Body of pancreas (tissue), 4 donors: ENCODE results near the gene GPR108. TPM values are rescaled to one million over a fixed set of nuclear protein-coding genes. Genes with fewer than 3 reads are reported as not detected.

Experiments used
- ATAC-seq: fragments of 150-250 bp; one replicate; pipeline ENCODE4 v1.9.1; 2016
- DNase-seq, 4 donors: peaks; one replicate each; pipeline ENCODE4 v3.0.0-alpha.2; 2019
- H3K27ac ChIP-seq, 4 donors: fragments of 200-600 bp; sonication (generic); 1 replicate in 3 of 4; 2 replicates in 1 of 4; pipeline versions ENCODE4 v1.5.1 to v1.6.1; 2016 to 2019; ENCODE audit warnings: mild to moderate bottlenecking in 1 of 4, mixed read lengths in 1 of 4, moderate library complexity in 1 of 4
- H3K27me3 ChIP-seq, 2 donors: fragments of 200-600 bp; sonication (generic); one replicate each; pipeline ENCODE4 v1.6.0; 2016; ENCODE audit warnings: mild to moderate bottlenecking in 1 of 2
- H3K36me3 ChIP-seq, 2 donors: fragments of 200-600 bp; sonication (generic); replicated peaks in 1 of 2; 2 replicates each; pipeline ENCODE4 v1.5.1; 2016; ENCODE audit warnings: low read depth in 2 of 2; ENCODE audit not compliant: insufficient read depth in 1 of 2
- H3K4me1 ChIP-seq: fragments of 200-600 bp; sonication (generic); one replicate; pipeline ENCODE4 v1.6.0; 2016
- H3K4me3 ChIP-seq, 2 donors: fragments of 200-600 bp; sonication (generic); 1 replicate in 1 of 2; 2 replicates in 1 of 2; pipeline ENCODE4 v1.5.1; 2016 to 2019
- H3K9me3 ChIP-seq, 3 donors: fragments of 200-600 bp; sonication (generic); 1 replicate in 2 of 3; 2 replicates in 1 of 3; pipeline ENCODE4 v1.5.1; 2016
- POLR2A ChIP-seq, 3 donors: fragments of 450-650 bp; IDR thresholded peaks; one replicate each; pipeline ENCODE4 v1.6.1; 2016; ENCODE audit warnings: antibody characterized with exemption in 3 of 3, mild to moderate bottlenecking in 2 of 3
- WGBS, 2 donors: methylation state at CpG; one replicate each; pipeline ENCODE4 v1.1.5; 2017; 5-methylcytosine and 5-hydroxymethylcytosine counted together
- intact Hi-C: fragments of 100-400 bp; cut with DNase I; formaldehyde crosslinking; loops from one replicate; pipeline ENCODE4 v1.15.1; 2023
- total RNA-seq, 2 donors: library from RNA; depleted of rRNA; stranded (reverse); fragments of >200 nt; gene quantifications; one replicate each; pipeline ENCODE4 v1.1.0, GENCODE V29; 2016
- TF ChIP-seq, protein P1 (sequence below), 7 experiments: fragments of 450-650 bp in 4 of 7; fragments of 200-600 bp in 3 of 7; sonication (generic) in 3 of 7; IDR thresholded peaks; one replicate each; pipeline ENCODE4 v1.5.1; 2016 to 2019; ENCODE audit warnings: antibody characterized with exemption in 7 of 7

GPR108 gene
- total RNA-seq, 2 donors from 2014 or later, result 68.2 to 75.8 TPM

DNA sequence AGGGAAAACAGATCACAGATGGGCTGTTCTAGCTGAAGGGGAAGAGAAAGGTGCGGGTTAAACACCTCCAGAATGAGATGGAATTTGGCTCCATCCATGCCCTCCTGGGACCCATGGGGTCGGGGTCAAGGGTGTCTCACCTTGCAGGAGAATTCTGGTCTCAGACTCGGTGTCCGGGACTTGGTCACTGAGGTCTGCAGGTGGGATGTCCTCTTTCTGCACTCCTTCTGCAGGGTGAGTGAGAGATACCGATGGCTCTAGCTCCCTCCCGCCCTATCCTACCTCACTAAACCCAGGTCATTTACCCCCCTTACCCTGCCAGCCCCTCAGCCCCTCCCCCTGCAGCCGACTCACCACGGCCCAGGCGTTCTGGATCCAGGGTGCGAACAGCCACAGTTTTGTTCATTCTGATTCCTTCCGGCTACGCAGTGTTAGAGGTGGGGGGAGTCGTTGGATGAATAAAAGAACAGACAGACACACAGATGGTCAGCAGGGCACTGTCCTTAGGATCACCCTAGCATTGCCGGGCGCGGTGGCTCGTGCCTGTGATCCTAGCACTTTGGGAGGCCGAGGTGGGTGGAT is 41.0 kb downstream of the GPR108 start:
- H3K4me3 ChIP-seq, result no peak overlapping the region
- intact Hi-C loops, result no loop called here
- H3K27me3 ChIP-seq, result no peaks in the 10 kb centered on the region
- 76 to 91% methylated on average over 17 to 18 of the region's 18 CpGs for WGBS, 2 donors
- ATAC-seq (no peak), DNase-seq (no peak)
- H3K27ac ChIP-seq, result no peak overlapping the region
- TF ChIP-seq, protein P1, sequence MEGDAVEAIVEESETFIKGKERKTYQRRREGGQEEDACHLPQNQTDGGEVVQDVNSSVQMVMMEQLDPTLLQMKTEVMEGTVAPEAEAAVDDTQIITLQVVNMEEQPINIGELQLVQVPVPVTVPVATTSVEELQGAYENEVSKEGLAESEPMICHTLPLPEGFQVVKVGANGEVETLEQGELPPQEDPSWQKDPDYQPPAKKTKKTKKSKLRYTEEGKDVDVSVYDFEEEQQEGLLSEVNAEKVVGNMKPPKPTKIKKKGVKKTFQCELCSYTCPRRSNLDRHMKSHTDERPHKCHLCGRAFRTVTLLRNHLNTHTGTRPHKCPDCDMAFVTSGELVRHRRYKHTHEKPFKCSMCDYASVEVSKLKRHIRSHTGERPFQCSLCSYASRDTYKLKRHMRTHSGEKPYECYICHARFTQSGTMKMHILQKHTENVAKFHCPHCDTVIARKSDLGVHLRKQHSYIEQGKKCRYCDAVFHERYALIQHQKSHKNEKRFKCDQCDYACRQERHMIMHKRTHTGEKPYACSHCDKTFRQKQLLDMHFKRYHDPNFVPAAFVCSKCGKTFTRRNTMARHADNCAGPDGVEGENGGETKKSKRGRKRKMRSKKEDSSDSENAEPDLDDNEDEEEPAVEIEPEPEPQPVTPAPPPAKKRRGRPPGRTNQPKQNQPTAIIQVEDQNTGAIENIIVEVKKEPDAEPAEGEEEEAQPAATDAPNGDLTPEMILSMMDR (IDR thresholded peaks at IDR 0.05), result no peak
- no peak for TF ChIP-seq POLR2A (IDR thresholded peaks at IDR 0.05)
- H3K4me1 ChIP-seq, result no peaks in the 10 kb centered on the region
- H3K9me3 ChIP-seq, result no peaks in the 10 kb centered on the region
- peaks cover 8 to 21% of the 10 kb centered on the region in 2 donors for H3K36me3 ChIP-seq

DNA sequence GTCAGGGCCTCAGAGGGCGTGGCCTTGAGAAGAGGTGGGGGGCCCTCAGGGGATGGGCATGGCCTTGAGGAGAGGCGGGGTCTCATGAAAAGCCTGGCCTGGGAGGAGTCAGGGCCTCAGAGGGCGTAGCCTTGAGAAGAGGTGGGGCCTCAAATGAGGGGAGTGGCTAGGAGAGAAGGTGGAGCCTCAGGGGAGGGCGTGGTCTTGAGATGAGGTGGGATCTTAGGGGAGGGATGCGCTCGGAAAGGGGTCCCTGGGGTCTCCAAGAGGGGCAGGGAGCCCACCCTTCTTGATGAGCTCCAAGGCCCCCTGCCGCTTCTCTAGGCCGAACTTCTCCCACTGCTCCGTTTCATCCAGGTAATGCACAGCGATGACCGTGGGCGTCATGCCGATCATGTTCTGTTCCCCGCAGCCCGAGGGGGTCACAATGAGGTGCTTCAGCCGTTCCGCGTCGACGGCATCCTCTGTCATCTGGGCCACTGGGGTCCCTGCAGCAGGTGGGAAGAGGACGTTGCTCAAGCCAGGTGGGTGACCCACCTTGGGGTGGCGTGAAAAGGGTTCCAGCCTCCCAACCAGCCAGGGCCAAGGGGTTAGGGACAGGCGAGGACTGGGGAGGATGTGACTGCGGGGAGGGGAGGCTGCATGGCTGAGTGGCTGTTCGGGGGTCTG is 43.1 kb downstream of the GPR108 start:
- ATAC-seq (no peak), DNase-seq (no peak)
- TF ChIP-seq POLR2A (IDR thresholded peaks at IDR 0.05), result no peak
- TF ChIP-seq, protein P1 (IDR thresholded peaks at IDR 0.05), result no peak
- Histone ChIP-seq H3K4me1 (no peaks in the 10 kb centered on the region), H3K4me3 (no peak overlapping the region), H3K27me3 (no peaks in the 10 kb centered on the region), H3K36me3 (peaks cover 8 to 19% of the 10 kb centered on the region in 2 donors), H3K27ac (no peak overlapping the region), H3K9me3 (no peaks in the 10 kb centered on the region)
- WGBS, 2 donors, result 91% methylated on average over 20 to 25 of the region's 25 CpGs
- intact Hi-C loops, result no loop called here

DNA sequence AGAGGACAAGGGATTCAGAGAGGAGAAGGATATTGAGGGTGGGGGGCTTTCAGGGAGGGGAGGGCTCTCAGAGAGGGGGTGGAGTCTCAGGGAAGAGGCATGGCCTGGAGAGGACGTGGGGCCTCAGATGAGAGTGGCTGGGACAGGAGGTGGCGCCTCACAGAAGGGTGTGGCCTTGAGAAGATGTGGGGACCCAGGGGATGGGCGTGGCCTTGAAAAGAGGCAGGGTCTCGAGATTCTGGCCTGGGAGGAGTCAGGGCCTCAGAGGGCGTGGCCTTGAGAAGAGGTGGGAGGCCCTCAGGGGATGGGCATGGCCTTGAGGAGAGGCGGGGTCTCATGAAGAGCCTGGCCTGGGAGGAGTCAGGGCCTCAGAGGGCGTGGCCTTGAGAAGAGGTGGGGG is 43.7 kb downstream of the GPR108 start:
- 67 to 70% methylated on average over 5 to 7 of the region's 7 CpGs for WGBS, 2 donors
- Histone ChIP-seq H3K36me3 (peaks cover 8 to 18% of the 10 kb centered on the region in 2 donors), H3K27me3 (no peaks in the 10 kb centered on the region), H3K27ac (no peak overlapping the region), H3K4me1 (no peaks in the 10 kb centered on the region), H3K9me3 (no peaks in the 10 kb centered on the region), H3K4me3 (no peak overlapping the region)
- intact Hi-C loops, result no loop called here
- ATAC-seq (no peak), DNase-seq (no peak)
- TF ChIP-seq POLR2A (IDR thresholded peaks at IDR 0.05), result no peak
- TF ChIP-seq, protein P1 (IDR thresholded peaks at IDR 0.05), result no peak

- WGBS, 2 donors, result 80 to 81% methylated on average over 5 to 13 of the region's 13 CpGs
- Histone ChIP-seq H3K4me1 (no peaks in the 10 kb centered on the region), H3K27ac (no peak overlapping the region), H3K36me3 (peaks cover 8 to 13% of the 10 kb centered on the region in 2 donors), H3K27me3 (no peaks in the 10 kb centered on the region), H3K9me3 (no peaks in the 10 kb centered on the region), H3K4me3 (no peak overlapping the region)
- intact Hi-C loops, result no loop called here
- no peak for DNase-seq
- ATAC-seq, result no peak
- no peak for TF ChIP-seq POLR2A (IDR thresholded peaks at IDR 0.05)
- TF ChIP-seq, protein P1 (IDR thresholded peaks at IDR 0.05), result no peak
Measured at GRCh38 chr19:6693056-6693471, 44.3 kb downstream of the GPR108 start.

DNA sequence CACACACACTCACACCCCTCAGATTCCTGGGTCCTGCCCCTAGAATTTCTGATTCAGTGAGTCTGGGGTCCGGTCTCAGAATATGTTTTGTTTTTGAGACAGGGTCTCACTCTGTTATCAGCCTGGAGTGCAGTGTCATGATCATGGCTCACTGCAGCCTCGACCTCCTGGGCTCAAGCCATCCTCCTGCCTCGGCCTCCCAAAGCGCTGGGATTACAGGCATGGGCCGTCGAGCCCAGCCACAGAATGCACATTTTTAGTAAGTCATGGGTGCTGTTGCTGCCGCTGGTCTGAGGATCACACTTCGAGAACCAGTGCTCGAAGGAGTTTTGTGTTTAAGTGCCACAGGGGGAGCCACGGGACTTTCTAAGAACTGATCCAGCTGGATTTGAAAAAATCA is 45.4 kb downstream of the GPR108 start:
- DNase-seq (no peak), ATAC-seq (no peak)
- Histone ChIP-seq H3K27me3 (no peaks in the 10 kb centered on the region), H3K4me1 (no peaks in the 10 kb centered on the region), H3K9me3 (no peaks in the 10 kb centered on the region), H3K4me3 (no peak overlapping the region), H3K27ac (no peak overlapping the region), H3K36me3 (peaks cover 8 to 9% of the 10 kb centered on the region in 2 donors)
- no peak for TF ChIP-seq POLR2A (IDR thresholded peaks at IDR 0.05)
- 49 to 70% methylated on average over 6 to 10 of the region's 10 CpGs for WGBS, 2 donors
- intact Hi-C loops, result no loop called here
